ENCODE measurements around the gene ZCCHC24. TPM values are rescaled to one million over a fixed set of nuclear protein-coding genes. Genes with fewer than 3 reads are reported as not detected.

The ZCCHC24 gene
- total and polyA plus RNA-seq, 11 donors, result 18.7 to 122 (median 49.6) TPM

- peak in 4 of 5 donors; percentile 14 to 49 (median 23) for DNase-seq
- Histone ChIP-seq H3K4me1 (peaks cover 0 to 100% (median 83%) of the 10 kb centered on the region in 12 donors), H3K9me3 (no peaks in the 10 kb centered on the region), H3K36me3 (peaks cover 0 to 5% (median 0%) of the 10 kb centered on the region in 9 donors), H3K4me3 (peak overlapping the region in 1 of 12 donors; percentile 8), H3K27ac (peak overlapping the region in 10 of 12 donors; percentile 83 to 97 (median 88)), H3K27me3 (no peaks in the 10 kb centered on the region)
- TF ChIP-seq CTCF (IDR thresholded peaks at IDR 0.05) (no peak), POLR2A (IDR thresholded peaks at IDR 0.05) (no peak)
- no peak for ATAC-seq
- intact Hi-C loops (cut with DNase I), result loop anchor here in 9 of 10 donors (2.0 to 5.0 kb wide), 3 partner anchors 33 to 40 kb away; partner anchors contain the start of gene ZCCHC24 (in 3 of the 9)
- 52 to 61% (median 57%) methylated on average over 5 of the region's 5 CpGs for WGBS, 4 donors
Observed at GRCh38 chr10:79404690-79405131, 40.7 kb downstream of the ZCCHC24 start.

GRCh38 chr10:79404231-79404609, 41.2 kb downstream of the ZCCHC24 start:
- Histone ChIP-seq H3K27ac (peak overlapping the region in 11 of 12 donors; percentile 83 to 97 (median 88)), H3K36me3 (peaks cover 0 to 5% (median 0%) of the 10 kb centered on the region in 9 donors), H3K27me3 (no peaks in the 10 kb centered on the region), H3K4me3 (peak overlapping the region in 7 of 12 donors; percentile 8 to 32 (median 17)), H3K9me3 (no peaks in the 10 kb centered on the region), H3K4me1 (peaks cover 0 to 100% (median 86%) of the 10 kb centered on the region in 12 donors)
- WGBS, 4 donors, result 4 to 17% (median 7%) methylated on average over 6 to 7 of the region's 7 CpGs
- intact Hi-C loops (cut with DNase I), result loop anchor here in 7 of 10 donors (2.0 to 5.0 kb wide), 3 partner anchors 33 to 41 kb away; partner anchors contain the start of gene ZCCHC24 (in 3 of the 7)
- TF ChIP-seq CTCF (IDR thresholded peaks at IDR 0.05) (no peak), POLR2A (IDR thresholded peaks at IDR 0.05) (peak in 1 of 2 donors; percentile 10)
- ATAC-seq (peak; percentile 27 to 62 (median 48)), DNase-seq (peak; percentile 71 to 82 (median 79))

GRCh38 chr10:79403441-79404230, 41.8 kb downstream of the ZCCHC24 start:
- intact Hi-C loops (cut with DNase I), result loop anchor here in 8 of 10 donors (2.0 to 5.0 kb wide), 3 partner anchors 34 to 41 kb away; partner anchors contain the start of gene ZCCHC24 (in 4 of the 8)
- peaks cover 0 to 5% (median 0%) of the 10 kb centered on the region in 9 donors for H3K36me3 ChIP-seq
- DNase-seq (peak; percentile 73 to 81 (median 78)), ATAC-seq (peak in 3 of 4 donors; percentile 1 to 55 (median 3))
- H3K27ac ChIP-seq, result peak overlapping the region in 11 of 12 donors; percentile 83 to 97 (median 88)
- H3K27me3 ChIP-seq, result no peaks in the 10 kb centered on the region
- WGBS, 4 donors, result 25 to 33% (median 29%) methylated on average over 17 to 23 of the region's 23 CpGs
- H3K4me3 ChIP-seq, result peak overlapping the region in 8 of 12 donors; percentile 8 to 32 (median 16)
- peaks cover 0 to 100% (median 88%) of the 10 kb centered on the region in 12 donors for H3K4me1 ChIP-seq
- H3K9me3 ChIP-seq, result no peaks in the 10 kb centered on the region
- TF ChIP-seq POLR2A (IDR thresholded peaks at IDR 0.05) (peak in 1 of 2 donors; percentile 17), CTCF (IDR thresholded peaks at IDR 0.05) (no peak)

GRCh38 chr10:79402951-79403350, 42.5 kb downstream of the ZCCHC24 start:
- 32 to 51% (median 46%) methylated on average over 4 to 8 of the region's 8 CpGs for WGBS, 4 donors
- no peaks in the 10 kb centered on the region for H3K9me3 ChIP-seq
- peak overlapping the region in 2 of 12 donors; percentile 9 to 23 for H3K4me3 ChIP-seq
- H3K27me3 ChIP-seq, result no peaks in the 10 kb centered on the region
- peak in 2 of 5 donors; percentile 21 to 22 for DNase-seq
- ATAC-seq, result no peak
- peaks cover 0 to 5% (median 0%) of the 10 kb centered on the region in 9 donors for H3K36me3 ChIP-seq
- peaks cover 0 to 100% (median 89%) of the 10 kb centered on the region in 12 donors for H3K4me1 ChIP-seq
- intact Hi-C loops (cut with DNase I), result loop anchor here in 5 of 10 donors (2.0 to 5.0 kb wide), 3 partner anchors 34 to 42 kb away; partner anchors contain the start of gene ZCCHC24 (in 1 of the 5)
- no peak for TF ChIP-seq POLR2A (IDR thresholded peaks at IDR 0.05)
- TF ChIP-seq CTCF (IDR thresholded peaks at IDR 0.05), result no peak
- H3K27ac ChIP-seq, result peak overlapping the region in 11 of 12 donors; percentile 83 to 97 (median 88)
